Neuronal stem cell (in vitro differentiated cells): ENCODE measurements around the gene OR6N2. TPM values are rescaled to one million over a fixed set of nuclear protein-coding genes. Genes with fewer than 3 reads are reported as not detected.

ENCODE experiments used
- DNase-seq: peaks from one replicate; pipeline ENCODE4 v3.0.0-alpha.2; 2013; ENCODE audit warnings: low spot score
- H2AFZ ChIP-seq: one replicate; pipeline ENCODE4 v1.6.1; 2013; ENCODE audit warnings: mild to moderate bottlenecking, low read length, inconsistent platforms
- H2AK5ac ChIP-seq: 2 replicates; pipeline ENCODE4 v1.6.1; 2013; ENCODE audit warnings: low read depth, mild to moderate bottlenecking, inconsistent platforms, low read length, moderate library complexity, mixed read lengths
- H2BK120ac ChIP-seq: 2 replicates; pipeline ENCODE4 v1.6.1; 2013; ENCODE audit warnings: low read depth, mild to moderate bottlenecking, inconsistent platforms, low read length, moderate library complexity, mixed read lengths
- H2BK12ac ChIP-seq: one replicate; pipeline ENCODE4 v1.6.1; 2013; ENCODE audit warnings: low read length, inconsistent platforms
- H2BK15ac ChIP-seq: 2 replicates; pipeline ENCODE4 v1.6.1; 2013; ENCODE audit warnings: mild to moderate bottlenecking, low read length, inconsistent platforms, mixed read lengths
- H2BK5ac ChIP-seq: one replicate; pipeline ENCODE4 v1.6.1; 2013; ENCODE audit warnings: inconsistent platforms, mild to moderate bottlenecking, low read length, moderate library complexity
- H3K14ac ChIP-seq: one replicate; pipeline ENCODE4 v1.6.1; 2013; ENCODE audit warnings: low read length, inconsistent platforms
- H3K18ac ChIP-seq: 2 replicates; pipeline ENCODE4 v1.6.1; 2013; ENCODE audit warnings: low read length, inconsistent platforms
- H3K23ac ChIP-seq: 2 replicates; pipeline ENCODE4 v1.6.1; 2013; ENCODE audit warnings: low read depth, mild to moderate bottlenecking, mixed read lengths, low read length, inconsistent platforms; ENCODE audit not compliant: poor library complexity
- H3K27ac ChIP-seq: replicated peaks from 3 replicates; pipeline ENCODE4 v1.5.1; 2013; ENCODE audit warnings: low read length, inconsistent platforms
- H3K27me3 ChIP-seq, 3 experiments: 2 replicates each; pipeline ENCODE4 v1.6.1; 2013; ENCODE audit warnings: low read length in 3 of 3, mild to moderate bottlenecking in 2 of 3, inconsistent platforms in 1 of 3, low read depth in 1 of 3, mixed read lengths in 1 of 3, moderate library complexity in 1 of 3; ENCODE audit not compliant: control insufficient read depth in 3 of 3, insufficient read depth in 3 of 3
- H3K36me3 ChIP-seq, 2 donors: replicated peaks in 1 of 2; 2 replicates each; pipeline ENCODE4 v1.6.1; 2013; ENCODE audit warnings: low read length in 2 of 2; ENCODE audit not compliant: control insufficient read depth in 2 of 2, insufficient read depth in 2 of 2
- H3K4ac ChIP-seq: 2 replicates; pipeline ENCODE4 v1.6.1; 2013; ENCODE audit warnings: inconsistent platforms, mild to moderate bottlenecking, low read length, moderate library complexity
- H3K4me1 ChIP-seq, 2 donors: 1 replicate in 1 of 2; 2 replicates in 1 of 2; pipeline ENCODE4 v1.6.1; 2013; ENCODE audit warnings: low read length in 2 of 2, low read depth in 1 of 2; ENCODE audit not compliant: control insufficient read depth in 2 of 2, insufficient read depth in 1 of 2
- H3K4me2 ChIP-seq: one replicate; pipeline ENCODE4 v1.6.1; 2013; ENCODE audit warnings: mild to moderate bottlenecking, low read length, inconsistent platforms; ENCODE audit not compliant: insufficient read depth, poor library complexity, severe bottlenecking
- H3K4me3 ChIP-seq, 2 donors: 2 replicates each; pipeline ENCODE4 v1.5.1; 2013; ENCODE audit warnings: low read length in 2 of 2, mild to moderate bottlenecking in 2 of 2, inconsistent platforms in 1 of 2, moderate library complexity in 1 of 2
- H3K79me1 ChIP-seq: one replicate; pipeline ENCODE4 v1.6.1; 2013; ENCODE audit warnings: low read depth, mild to moderate bottlenecking, inconsistent platforms, low read length, moderate library complexity
- H3K9ac ChIP-seq: one replicate; pipeline ENCODE4 v1.6.1; 2013; ENCODE audit warnings: mild to moderate bottlenecking, low read depth, low read length, inconsistent platforms; ENCODE audit not compliant: poor library complexity
- H3K9me3 ChIP-seq, 2 donors: replicated peaks in 1 of 2; 2 replicates each; pipeline versions ENCODE3 to v1.6.1; 2013; ENCODE audit warnings: low read length in 2 of 2, mild to moderate bottlenecking in 2 of 2, inconsistent platforms in 1 of 2, low read depth in 1 of 2, mixed read lengths in 1 of 2, moderate library complexity in 1 of 2; ENCODE audit not compliant: control insufficient read depth in 2 of 2, insufficient read depth in 1 of 2
- H4K8ac ChIP-seq: one replicate; pipeline ENCODE4 v1.6.1; 2013; ENCODE audit warnings: low read depth, mild to moderate bottlenecking, inconsistent platforms, low read length, moderate library complexity
- H4K91ac ChIP-seq: one replicate; pipeline ENCODE4 v1.6.1; 2013; ENCODE audit warnings: low read length, low read depth, mild to moderate bottlenecking, inconsistent platforms; ENCODE audit not compliant: poor library complexity
- WGBS, 2 donors: extraction: QIAGEN DNeasy Blood & Tissue Kit; methylation state at CpG; one replicate each; pipeline ENCODE4 v1.1.7; 2013; ENCODE audit warnings: missing lambda C conversion rate in 2 of 2, mixed read lengths in 1 of 2; ENCODE audit not compliant: insufficient read length in 2 of 2, insufficient replicate concordance in 1 of 2; ENCODE audit errors: extremely low coverage in 2 of 2; 5-methylcytosine and 5-hydroxymethylcytosine counted together
- small RNA-seq: library from polyadenylated mRNA; stranded (forward); fragments of <200 nt; extraction: miRNeasy Mini kit (QIAGEN cat#:217004); gene quantifications from one replicate; pipeline ENCODE3, GENCODE V24; 2013; ENCODE audit not compliant: insufficient read depth

Gene OR6N2

DNA sequence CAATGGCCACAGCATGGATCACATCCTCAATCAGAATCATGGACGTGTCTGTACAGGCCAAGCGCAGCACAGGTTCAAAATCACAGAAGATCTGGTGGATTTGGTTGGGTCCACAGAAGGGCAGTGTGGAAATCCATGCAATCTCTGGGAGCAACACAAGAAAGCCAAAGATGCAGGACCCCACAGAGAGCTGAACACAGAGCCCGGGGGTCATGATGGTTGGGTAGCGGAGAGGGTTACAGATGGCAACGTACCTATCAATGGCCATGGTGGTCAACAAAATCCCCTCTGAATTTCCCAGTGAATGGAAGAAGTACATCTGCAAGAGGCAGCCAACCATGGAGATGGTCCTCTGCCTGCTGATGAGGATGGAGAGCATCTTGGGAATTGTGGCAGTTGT lies 56.6 kb downstream of the OR6N2 start:
- WGBS, 2 donors = no CpG with 5 or more reads among the region's 5 CpGs
- Histone ChIP-seq H3K14ac (no peak overlapping the region), H3K27ac (no peak overlapping the region)

More for the DNA sequence above, 56.6 kb downstream of the OR6N2 start:
- Histone ChIP-seq H3K18ac (no peak overlapping the region), H3K79me1 (no peaks in the 10 kb centered on the region), H2AK5ac (no peak overlapping the region), H3K4ac (no peak overlapping the region), H3K9me3 (no peaks in the 10 kb centered on the region), H2AFZ (no peak overlapping the region), H3K36me3 (no peaks in the 10 kb centered on the region), H2BK5ac (no peak overlapping the region), H3K4me2 (no peak overlapping the region), H2BK120ac (no peak overlapping the region), H3K23ac (no peak overlapping the region), H4K8ac (peak overlapping the region; percentile 45), H4K91ac (no peak overlapping the region), H2BK15ac (no peak overlapping the region), H3K4me1 (no peaks in the 10 kb centered on the region), H3K9ac (no peak overlapping the region), H3K27me3 (no peaks in the 10 kb centered on the region), H2BK12ac (no peak overlapping the region), H3K4me3 (no peak overlapping the region)
- no peak for DNase-seq

Small RNA genes lying within 50 kb of the gene (small RNA-seq; reads per million reads assigned to genes)
- gene OR2AQ1P = not detected
